ENCODE results near the gene C9orf85. TPM values are rescaled to one million over a fixed set of nuclear protein-coding genes. Genes with fewer than 3 reads are reported as not detected.

C9orf85 gene
- total RNA-seq, 2 experiments from 2014 or later = 5.6 to 14.2 TPM

- CTCF ChIA-PET (ENCODE audit: unreplicated experiment) = no interaction called here
- POLR2A ChIA-PET = interaction anchor here (0.5 to 6.2 kb wide), 2 partner anchors 9 to 132 kb away, joined by 3 to 31 read pairs; no protein-coding TSS in a partner anchor
- intact Hi-C loops (cut with micrococcal nuclease; ENCODE audit: unreplicated experiment) = no loop called here
- no peak overlapping the region for H3K27ac ChIP-seq (ENCODE audit: low read depth, low read length, poor library complexity, severe bottlenecking)
- H3K79me2 ChIP-seq (ENCODE audit: insufficient read depth, low read depth, low read length) = peaks cover 77% of the 10 kb centered on the region
- no peak overlapping the region for H2AFZ ChIP-seq (ENCODE audit: low read length)
- DNase-seq (ENCODE audit: low spot score) = no peak
- H3K9me2 ChIP-seq (ENCODE audit: insufficient read depth, low read length) = no peaks in the 10 kb centered on the region
- 0 out of 2 replicates have a peak, but pooled peaks cover 7% of the 10 kb centered on the region for H4K20me1 ChIP-seq (ENCODE audit: insufficient read depth, low read length)
- H3K4me3 ChIP-seq (ENCODE audit: low read depth, low read length, poor library complexity, severe bottlenecking) = no peak overlapping the region
- peaks cover 39% of the 10 kb centered on the region for H3K36me3 ChIP-seq (ENCODE audit: insufficient read depth, low read length)
- no TSS peak for BruUV-seq (replicated peaks)
- H3K9me3 ChIP-seq (ENCODE audit: low read length) = 0 out of 2 replicates have a peak, but pooled peaks cover 3% of the 10 kb centered on the region
- no peak for TF ChIP-seq EZH2phosphoT487 (IDR thresholded peaks at IDR 0.05; ENCODE audit: borderline replicate concordance, low read depth, low read length)
- no peak for TF ChIP-seq CTCF (conservative IDR thresholded peaks at IDR 0.05; ENCODE audit: low read length)
- H3K4me1 ChIP-seq (ENCODE audit: insufficient read depth, low read length, poor library complexity, severe bottlenecking) = peaks cover 30% of the 10 kb centered on the region
- no peak overlapping the region for H3K4me2 ChIP-seq (ENCODE audit: low read length)
Measured at GRCh38 chr9:71916834-71917534, 5.5 kb downstream of the C9orf85 start.

GRCh38 chr9:71918419-71918818 lies 7.0 kb downstream of the C9orf85 start:
- BruUV-seq (replicated peaks) = no TSS peak
- ChIA-PET CTCF (ENCODE audit: unreplicated experiment) (no interaction called here), POLR2A (interaction anchor here (0.6 to 3.0 kb wide), 2 partner anchors 7 to 35 kb away, joined by 3 to 10 read pairs; partner anchors contain the start of genes ABHD17B and C9orf85)
- Histone ChIP-seq H3K9me3 (ENCODE audit: low read length) (0 out of 2 replicates have a peak, but pooled peaks cover 3% of the 10 kb centered on the region), H3K27ac (ENCODE audit: low read depth, low read length, poor library complexity, severe bottlenecking) (no peak overlapping the region), H4K20me1 (ENCODE audit: insufficient read depth, low read length) (0 out of 2 replicates have a peak, but pooled peaks cover 7% of the 10 kb centered on the region), H3K4me1 (ENCODE audit: insufficient read depth, low read length, poor library complexity, severe bottlenecking) (peaks cover 17% of the 10 kb centered on the region), H3K4me2 (ENCODE audit: low read length) (no peak overlapping the region), H3K36me3 (ENCODE audit: insufficient read depth, low read length) (peaks cover 46% of the 10 kb centered on the region), H3K9me2 (ENCODE audit: insufficient read depth, low read length) (no peaks in the 10 kb centered on the region), H3K4me3 (ENCODE audit: low read depth, low read length, poor library complexity, severe bottlenecking) (no peak overlapping the region), H3K79me2 (ENCODE audit: insufficient read depth, low read depth, low read length) (peaks cover 63% of the 10 kb centered on the region), H2AFZ (ENCODE audit: low read length) (no peak overlapping the region)
- no peak for DNase-seq (ENCODE audit: low spot score)
- intact Hi-C loops (cut with micrococcal nuclease; ENCODE audit: unreplicated experiment) = no loop called here
- TF ChIP-seq CTCF (conservative IDR thresholded peaks at IDR 0.05; ENCODE audit: low read length) (no peak), EZH2phosphoT487 (IDR thresholded peaks at IDR 0.05; ENCODE audit: borderline replicate concordance, low read depth, low read length) (no peak)

Data from OCI-LY7 (cell line).